ENCODE results near the gene APOB. TPM values are rescaled to one million over a fixed set of nuclear protein-coding genes. Genes with fewer than 3 reads are reported as not detected.

Gene APOB
- total and polyA plus RNA-seq, 2 of the 13 experiments (the other 11 are each of a cell fraction or from before 2014, with no cell fraction given): 1,569 to 2,515 TPM

DNA sequence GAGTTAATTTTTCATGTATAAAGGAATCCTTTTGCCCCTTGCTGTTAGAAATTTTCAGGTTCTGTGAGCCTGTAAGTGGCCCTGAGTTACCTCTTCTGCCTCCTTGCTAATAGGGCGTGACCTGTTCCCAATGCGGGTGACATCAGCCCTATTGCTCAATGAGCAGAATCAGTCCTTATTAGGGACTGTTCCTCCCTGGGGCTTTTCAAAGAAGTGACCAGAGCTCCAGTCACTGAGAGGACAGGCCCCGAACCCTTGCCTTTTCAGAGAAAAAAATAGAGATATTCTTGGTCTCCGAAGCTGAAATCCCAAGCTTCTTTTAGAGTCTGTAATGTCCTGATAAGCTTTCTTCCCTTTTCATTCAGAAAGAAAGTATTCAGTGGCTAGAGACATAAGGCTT is 8.2 kb upstream of the APOB start (continued):
- TF ChIP-seq ZNF317 (CRISPR knock-in tag; IDR thresholded peaks at IDR 0.05) (no peak), ZNF607 (CRISPR knock-in tag; IDR thresholded peaks at IDR 0.05; ENCODE audit: borderline replicate concordance) (no peak), HOXA9 (CRISPR knock-in tag; IDR thresholded peaks at IDR 0.05; ENCODE audit: borderline replicate concordance) (no peak), PAWR (CRISPR knock-in tag; IDR thresholded peaks at IDR 0.05; ENCODE audit: borderline replicate concordance) (no peak), ZNF441 (CRISPR knock-in tag; IDR thresholded peaks at IDR 0.05; ENCODE audit: borderline replicate concordance) (0 out of 2 replicates have a peak, but pooled peaks have one; percentile 44), SAP130 (CRISPR knock-in tag; IDR thresholded peaks at IDR 0.05; ENCODE audit: low read depth) (peak; percentile 63; the same call in 1 of the 2 replicates), MEIS2 (CRISPR knock-in tag; IDR thresholded peaks at IDR 0.05) (no peak), STAT5B (CRISPR knock-in tag; IDR thresholded peaks at IDR 0.05) (no peak), ZFX (CRISPR knock-in tag; IDR thresholded peaks at IDR 0.05; ENCODE audit: low read depth) (peak; percentile 25; the same call in 1 of the 2 replicates), ZNF230 (CRISPR knock-in tag; IDR thresholded peaks at IDR 0.05) (no peak), ATM (IDR thresholded peaks at IDR 0.05; ENCODE audit: borderline replicate concordance) (no peak), ZNF570 (CRISPR knock-in tag; IDR thresholded peaks at IDR 0.05; ENCODE audit: borderline replicate concordance) (no peak), ZNF382 (CRISPR knock-in tag; IDR thresholded peaks at IDR 0.05; ENCODE audit: borderline replicate concordance) (no peak), KDM5B (CRISPR knock-in tag; IDR thresholded peaks at IDR 0.05; ENCODE audit: borderline replicate concordance) (no peak), KDM3A (CRISPR knock-in tag; IDR thresholded peaks at IDR 0.05; ENCODE audit: low read depth) (no peak), MBNL3 (CRISPR knock-in tag; conservative IDR thresholded peaks at IDR 0.05) (no peak)
- TF ChIP-seq, protein P1, sequence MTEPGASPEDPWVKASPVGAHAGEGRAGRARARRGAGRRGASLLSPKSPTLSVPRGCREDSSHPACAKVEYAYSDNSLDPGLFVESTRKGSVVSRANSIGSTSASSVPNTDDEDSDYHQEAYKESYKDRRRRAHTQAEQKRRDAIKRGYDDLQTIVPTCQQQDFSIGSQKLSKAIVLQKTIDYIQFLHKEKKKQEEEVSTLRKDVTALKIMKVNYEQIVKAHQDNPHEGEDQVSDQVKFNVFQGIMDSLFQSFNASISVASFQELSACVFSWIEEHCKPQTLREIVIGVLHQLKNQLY (CRISPR knock-in tag; IDR thresholded peaks at IDR 0.05): peak; percentile 49; the same call in 1 of the 2 replicates
- TF ChIP-seq, protein P2, sequence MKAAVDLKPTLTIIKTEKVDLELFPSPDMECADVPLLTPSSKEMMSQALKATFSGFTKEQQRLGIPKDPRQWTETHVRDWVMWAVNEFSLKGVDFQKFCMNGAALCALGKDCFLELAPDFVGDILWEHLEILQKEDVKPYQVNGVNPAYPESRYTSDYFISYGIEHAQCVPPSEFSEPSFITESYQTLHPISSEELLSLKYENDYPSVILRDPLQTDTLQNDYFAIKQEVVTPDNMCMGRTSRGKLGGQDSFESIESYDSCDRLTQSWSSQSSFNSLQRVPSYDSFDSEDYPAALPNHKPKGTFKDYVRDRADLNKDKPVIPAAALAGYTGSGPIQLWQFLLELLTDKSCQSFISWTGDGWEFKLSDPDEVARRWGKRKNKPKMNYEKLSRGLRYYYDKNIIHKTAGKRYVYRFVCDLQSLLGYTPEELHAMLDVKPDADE (CRISPR knock-in tag; IDR thresholded peaks at IDR 0.05): no peak
- TF ChIP-seq, protein P3, sequence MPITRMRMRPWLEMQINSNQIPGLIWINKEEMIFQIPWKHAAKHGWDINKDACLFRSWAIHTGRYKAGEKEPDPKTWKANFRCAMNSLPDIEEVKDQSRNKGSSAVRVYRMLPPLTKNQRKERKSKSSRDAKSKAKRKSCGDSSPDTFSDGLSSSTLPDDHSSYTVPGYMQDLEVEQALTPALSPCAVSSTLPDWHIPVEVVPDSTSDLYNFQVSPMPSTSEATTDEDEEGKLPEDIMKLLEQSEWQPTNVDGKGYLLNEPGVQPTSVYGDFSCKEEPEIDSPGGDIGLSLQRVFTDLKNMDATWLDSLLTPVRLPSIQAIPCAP (CRISPR knock-in tag; IDR thresholded peaks at IDR 0.05; ENCODE audit: low read depth): no peak
- TF ChIP-seq, protein P4, sequence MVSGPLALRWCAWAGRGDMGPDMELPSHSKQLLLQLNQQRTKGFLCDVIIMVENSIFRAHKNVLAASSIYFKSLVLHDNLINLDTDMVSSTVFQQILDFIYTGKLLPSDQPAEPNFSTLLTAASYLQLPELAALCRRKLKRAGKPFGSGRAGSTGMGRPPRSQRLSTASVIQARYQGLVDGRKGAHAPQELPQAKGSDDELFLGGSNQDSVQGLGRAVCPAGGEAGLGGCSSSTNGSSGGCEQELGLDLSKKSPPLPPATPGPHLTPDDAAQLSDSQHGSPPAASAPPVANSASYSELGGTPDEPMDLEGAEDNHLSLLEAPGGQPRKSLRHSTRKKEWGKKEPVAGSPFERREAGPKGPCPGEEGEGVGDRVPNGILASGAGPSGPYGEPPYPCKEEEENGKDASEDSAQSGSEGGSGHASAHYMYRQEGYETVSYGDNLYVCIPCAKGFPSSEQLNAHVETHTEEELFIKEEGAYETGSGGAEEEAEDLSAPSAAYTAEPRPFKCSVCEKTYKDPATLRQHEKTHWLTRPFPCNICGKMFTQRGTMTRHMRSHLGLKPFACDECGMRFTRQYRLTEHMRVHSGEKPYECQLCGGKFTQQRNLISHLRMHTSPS (CRISPR knock-in tag; IDR thresholded peaks at IDR 0.05; ENCODE audit: low read depth): no peak
- TF ChIP-seq, protein P5, sequence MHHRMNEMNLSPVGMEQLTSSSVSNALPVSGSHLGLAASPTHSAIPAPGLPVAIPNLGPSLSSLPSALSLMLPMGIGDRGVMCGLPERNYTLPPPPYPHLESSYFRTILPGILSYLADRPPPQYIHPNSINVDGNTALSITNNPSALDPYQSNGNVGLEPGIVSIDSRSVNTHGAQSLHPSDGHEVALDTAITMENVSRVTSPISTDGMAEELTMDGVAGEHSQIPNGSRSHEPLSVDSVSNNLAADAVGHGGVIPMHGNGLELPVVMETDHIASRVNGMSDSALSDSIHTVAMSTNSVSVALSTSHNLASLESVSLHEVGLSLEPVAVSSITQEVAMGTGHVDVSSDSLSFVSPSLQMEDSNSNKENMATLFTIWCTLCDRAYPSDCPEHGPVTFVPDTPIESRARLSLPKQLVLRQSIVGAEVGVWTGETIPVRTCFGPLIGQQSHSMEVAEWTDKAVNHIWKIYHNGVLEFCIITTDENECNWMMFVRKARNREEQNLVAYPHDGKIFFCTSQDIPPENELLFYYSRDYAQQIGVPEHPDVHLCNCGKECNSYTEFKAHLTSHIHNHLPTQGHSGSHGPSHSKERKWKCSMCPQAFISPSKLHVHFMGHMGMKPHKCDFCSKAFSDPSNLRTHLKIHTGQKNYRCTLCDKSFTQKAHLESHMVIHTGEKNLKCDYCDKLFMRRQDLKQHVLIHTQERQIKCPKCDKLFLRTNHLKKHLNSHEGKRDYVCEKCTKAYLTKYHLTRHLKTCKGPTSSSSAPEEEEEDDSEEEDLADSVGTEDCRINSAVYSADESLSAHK (CRISPR knock-in tag; IDR thresholded peaks at IDR 0.05; ENCODE audit: borderline replicate concordance): no peak
- TF ChIP-seq, protein P6, sequence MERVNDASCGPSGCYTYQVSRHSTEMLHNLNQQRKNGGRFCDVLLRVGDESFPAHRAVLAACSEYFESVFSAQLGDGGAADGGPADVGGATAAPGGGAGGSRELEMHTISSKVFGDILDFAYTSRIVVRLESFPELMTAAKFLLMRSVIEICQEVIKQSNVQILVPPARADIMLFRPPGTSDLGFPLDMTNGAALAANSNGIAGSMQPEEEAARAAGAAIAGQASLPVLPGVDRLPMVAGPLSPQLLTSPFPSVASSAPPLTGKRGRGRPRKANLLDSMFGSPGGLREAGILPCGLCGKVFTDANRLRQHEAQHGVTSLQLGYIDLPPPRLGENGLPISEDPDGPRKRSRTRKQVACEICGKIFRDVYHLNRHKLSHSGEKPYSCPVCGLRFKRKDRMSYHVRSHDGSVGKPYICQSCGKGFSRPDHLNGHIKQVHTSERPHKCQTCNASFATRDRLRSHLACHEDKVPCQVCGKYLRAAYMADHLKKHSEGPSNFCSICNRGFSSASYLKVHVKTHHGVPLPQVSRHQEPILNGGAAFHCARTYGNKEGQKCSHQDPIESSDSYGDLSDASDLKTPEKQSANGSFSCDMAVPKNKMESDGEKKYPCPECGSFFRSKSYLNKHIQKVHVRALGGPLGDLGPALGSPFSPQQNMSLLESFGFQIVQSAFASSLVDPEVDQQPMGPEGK (CRISPR knock-in tag; IDR thresholded peaks at IDR 0.05): peak; percentile 27; the same call in 1 of the 2 replicates

Data from HepG2 (cell line).